GM21390 (cell line): ENCODE data around the gene ZFYVE16.
"Not testable (repeated sequence)": the region's sequence is repeated elsewhere in the genome, so short reads cannot be mapped to it uniquely, and the experiment has no call there.

Experiments
- ATAC-seq: cut with Tn5 transposase; IDR thresholded peaks from one replicate; pipeline ENCODE4 v1.9.1; 2021; ENCODE audit not compliant: unreplicated experiment

ZFYVE16 gene

GRCh38 chr5:80487444-80487828 is 79.6 kb downstream of the ZFYVE16 start:
- no peak for ATAC-seq

GRCh38 chr5:80487829-80488721 is 80.2 kb downstream of the ZFYVE16 start, which contains the start of gene FAM151B:
Gene FAM151B, plus strand, starts transcription at chr5:80488100. Its CDS starts 24 bp downstream, at chr5:80488124.
- ATAC-seq, result peak; percentile 89

- no peak for ATAC-seq
These were observed 83.4 kb downstream of the ZFYVE16 start for GRCh38 chr5:80491296-80491695.

GRCh38 chr5:80492741-80493140 is 84.9 kb downstream of the ZFYVE16 start:
- ATAC-seq, result no peak

GRCh38 chr5:80493443-80493842 is 85.6 kb downstream of the ZFYVE16 start:
- ATAC-seq, result not testable (repeated sequence)

- no peak for ATAC-seq
These were observed 88.0 kb downstream of the ZFYVE16 start for GRCh38 chr5:80495891-80496290.

GRCh38 chr5:80502800-80503199 is 94.9 kb downstream of the ZFYVE16 start:
- ATAC-seq, result no peak

GRCh38 chr5:80503641-80504040 is 95.8 kb downstream of the ZFYVE16 start:
- no peak for ATAC-seq

GRCh38 chr5:80504833-80505232 is 97.0 kb downstream of the ZFYVE16 start:
- no peak for ATAC-seq

- ATAC-seq, result no peak
These were observed 99.8 kb downstream of the ZFYVE16 start for GRCh38 chr5:80507663-80508062.

GRCh38 chr5:80508844-80509243 is 101.0 kb downstream of the ZFYVE16 start:
- ATAC-seq, result no peak

- no peak for ATAC-seq
These were observed 101.5 kb downstream of the ZFYVE16 start for GRCh38 chr5:80509362-80509761.

- ATAC-seq, result no peak
These were observed 109.0 kb downstream of the ZFYVE16 start for GRCh38 chr5:80516826-80517225.
